HepG2 (cell line): ENCODE data around the gene KRT12. TPM values are rescaled to one million over a fixed set of nuclear protein-coding genes. Genes with fewer than 3 reads are reported as not detected.

Experiments used
- ATF7-NPFF ChIP-seq: sonication (generic); formaldehyde crosslinking; IDR thresholded peaks from 2 replicates; pipeline ENCODE4 v1.8.1; 2023; ENCODE audit warnings: mild to moderate bottlenecking, low read depth, missing genetic modification reagents, moderate library complexity
- RBM39 ChIP-seq: fragments of 200-400 bp; formaldehyde crosslinking; IDR thresholded peaks from one replicate; pipeline ENCODE4 v1.6.1; 2018; ENCODE audit warnings: antibody characterized with exemption, mild to moderate bottlenecking, low read depth, low read length; ENCODE audit not compliant: poor library complexity, severe bottlenecking
- SP4 ChIP-seq: sonication (generic); formaldehyde crosslinking; IDR thresholded peaks from 2 replicates; pipeline ENCODE4 v1.8.1; 2023; ENCODE audit warnings: mild to moderate bottlenecking, missing genetic modification reagents
- SRSF9 ChIP-seq: fragments of 200-400 bp; formaldehyde crosslinking; IDR thresholded peaks from 2 replicates; pipeline ENCODE4 v1.6.1; 2018; ENCODE audit warnings: borderline replicate concordance, mild to moderate bottlenecking, low read depth, low read length; ENCODE audit not compliant: insufficient read depth, poor library complexity, severe bottlenecking
- ZFP36 ChIP-seq: fragments of 150-350 bp; IDR thresholded peaks from 2 replicates; pipeline ENCODE4 v1.6.1; 2018; ENCODE audit warnings: borderline replicate concordance, low read length, low read depth; ENCODE audit not compliant: partially characterized antibody
- ZNF121 ChIP-seq: sonication (generic); formaldehyde crosslinking; IDR thresholded peaks from 2 replicates; pipeline ENCODE4 v1.5.0; 2020; ENCODE audit warnings: mild to moderate bottlenecking, missing genetic modification reagents
- ZNF383 ChIP-seq: sonication (generic); formaldehyde crosslinking; IDR thresholded peaks from 2 replicates; pipeline ENCODE4 v1.4.0; 2020; ENCODE audit warnings: missing genetic modification reagents, mild to moderate bottlenecking, borderline replicate concordance
- ZNF468 ChIP-seq: sonication (generic); formaldehyde crosslinking; IDR thresholded peaks from 2 replicates; pipeline ENCODE4 v1.8.0; 2022; ENCODE audit warnings: mild to moderate bottlenecking, moderate library complexity, missing genetic modification reagents
- ZNF609 ChIP-seq: sonication (generic); formaldehyde crosslinking; IDR thresholded peaks from 2 replicates; pipeline ENCODE4 v1.4.0; 2020; ENCODE audit warnings: mild to moderate bottlenecking, missing genetic modification reagents, borderline replicate concordance
- ZNF646 ChIP-seq: sonication (generic); formaldehyde crosslinking; IDR thresholded peaks from 2 replicates; pipeline ENCODE4 v1.9.0; 2021; ENCODE audit warnings: mild to moderate bottlenecking, missing genetic modification reagents
- polyA plus RNA-seq, 8 experiments: library from polyadenylated mRNA; depleted of rRNA in 3 of 8; stranded (reverse) in 7 of 8; unstranded in 1 of 8; fragments of >200 nt; fragmentation: Illumina TruSeq in 4 of 8; extraction: Trizol in 4 of 8; gene quantifications; 2 replicates each; pipeline versions ENCODE4 v1.2.1 to v1.2.3, GENCODE V29; 2011 to 2016; ENCODE audit warnings: low read depth in 4 of 8, missing spikeins in 1 of 8, mixed read lengths in 1 of 8; ENCODE audit not compliant: insufficient read depth in 1 of 8
- total RNA-seq, 5 experiments: library from RNA; depleted of rRNA; stranded (reverse); fragments of >200 nt; fragmentation: Illumina TruSeq; extraction: Trizol; gene quantifications; 2 replicates each; pipeline ENCODE4 v1.2.3, GENCODE V29; 2016; ENCODE audit warnings: low read depth in 1 of 5
- TF ChIP-seq, protein P1 (sequence below): sonication (generic); formaldehyde crosslinking; IDR thresholded peaks from 2 replicates; pipeline ENCODE4 v1.5.0; 2020; ENCODE audit warnings: missing genetic modification reagents, mild to moderate bottlenecking, borderline replicate concordance
- TF ChIP-seq, protein P2 (sequence below): IDR thresholded peaks from 2 replicates; pipeline ENCODE4 v1.6.1; 2016; ENCODE audit warnings: missing compliant biosample characterization, missing genetic modification reagents, borderline replicate concordance

Gene KRT12
- total and polyA plus RNA-seq, 2 of the 13 experiments (the other 11 are each of a cell fraction or from before 2014, with no cell fraction given): 0.07 to 0.09 TPM

- TF ChIP-seq SRSF9 (no peak), ZNF609 (CRISPR knock-in tag) (no peak), ZFP36 (no peak), ZNF121 (peak; percentile 22; the same call in 1 of the 2 replicates), ATF7-NPFF (CRISPR knock-in tag) (peak; percentile 45; the same call in 1 of the 2 replicates), ZNF468 (CRISPR knock-in tag) (no peak), ZNF646 (no peak), SP4 (CRISPR knock-in tag) (peak; percentile 38; the same call in 1 of the 2 replicates), RBM39 (peak; percentile 73), ZNF383 (CRISPR knock-in tag) (no peak)
- TF ChIP-seq, protein P1, sequence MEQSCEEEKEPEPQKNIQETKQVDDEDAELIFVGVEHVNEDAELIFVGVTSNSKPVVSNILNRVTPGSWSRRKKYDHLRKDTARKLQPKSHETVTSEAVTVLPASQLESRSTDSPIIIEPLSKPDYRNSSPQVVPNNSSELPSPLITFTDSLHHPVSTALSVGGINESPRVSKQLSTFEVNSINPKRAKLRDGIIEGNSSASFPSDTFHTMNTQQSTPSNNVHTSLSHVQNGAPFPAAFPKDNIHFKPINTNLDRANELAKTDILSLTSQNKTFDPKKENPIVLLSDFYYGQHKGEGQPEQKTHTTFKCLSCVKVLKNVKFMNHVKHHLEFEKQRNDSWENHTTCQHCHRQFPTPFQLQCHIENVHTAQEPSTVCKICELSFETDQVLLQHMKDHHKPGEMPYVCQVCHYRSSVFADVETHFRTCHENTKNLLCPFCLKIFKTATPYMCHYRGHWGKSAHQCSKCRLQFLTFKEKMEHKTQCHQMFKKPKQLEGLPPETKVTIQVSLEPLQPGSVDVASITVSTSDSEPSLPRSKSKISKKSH: no peak
- TF ChIP-seq, protein P2, sequence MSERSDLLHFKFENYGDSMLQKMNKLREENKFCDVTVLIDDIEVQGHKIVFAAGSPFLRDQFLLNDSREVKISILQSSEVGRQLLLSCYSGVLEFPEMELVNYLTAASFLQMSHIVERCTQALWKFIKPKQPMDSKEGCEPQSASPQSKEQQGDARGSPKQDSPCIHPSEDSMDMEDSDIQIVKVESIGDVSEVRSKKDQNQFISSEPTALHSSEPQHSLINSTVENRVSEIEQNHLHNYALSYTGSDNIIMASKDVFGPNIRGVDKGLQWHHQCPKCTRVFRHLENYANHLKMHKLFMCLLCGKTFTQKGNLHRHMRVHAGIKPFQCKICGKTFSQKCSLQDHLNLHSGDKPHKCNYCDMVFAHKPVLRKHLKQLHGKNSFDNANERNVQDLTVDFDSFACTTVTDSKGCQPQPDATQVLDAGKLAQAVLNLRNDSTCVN (CRISPR knock-in tag): no peak
These were observed 48.1 kb downstream of the KRT12 start (continued) for GRCh38 chr17:40818733-40819527.
